H9 (cell line): ENCODE measurements around the gene ZFAND3. TPM values are rescaled to one million over a fixed set of nuclear protein-coding genes. Genes with fewer than 3 reads are reported as not detected.

Source experiments
- DNase-seq: peaks from one replicate; pipeline ENCODE4 v3.0.0-alpha.2; 2017
- H2AFZ ChIP-seq: one replicate; pipeline ENCODE4 v1.6.1; 2013; ENCODE audit warnings: mild to moderate bottlenecking, low read length, control low read depth, moderate library complexity
- H2AK5ac ChIP-seq: 2 replicates; pipeline ENCODE4 v1.6.1; 2013; ENCODE audit warnings: low read length, control low read depth, mixed read lengths; ENCODE audit not compliant: insufficient read length
- H2BK120ac ChIP-seq: one replicate; pipeline ENCODE4 v1.6.1; 2013; ENCODE audit warnings: low read depth, mild to moderate bottlenecking, low read length, control low read depth, inconsistent platforms; ENCODE audit not compliant: poor library complexity, severe bottlenecking
- H2BK12ac ChIP-seq: 2 replicates; pipeline ENCODE4 v1.6.1; 2013; ENCODE audit warnings: low read length, control low read depth, mixed read lengths, low read depth; ENCODE audit not compliant: insufficient read length
- H2BK15ac ChIP-seq: 2 replicates; pipeline ENCODE4 v1.6.1; 2013; ENCODE audit warnings: low read depth, low read length, control low read depth
- H2BK20ac ChIP-seq: one replicate; pipeline ENCODE4 v1.6.1; 2013; ENCODE audit warnings: low read depth, mild to moderate bottlenecking, low read length, control low read depth, inconsistent platforms; ENCODE audit not compliant: poor library complexity, severe bottlenecking
- H2BK5ac ChIP-seq: 2 replicates; pipeline ENCODE4 v1.6.1; 2013; ENCODE audit warnings: low read length, control low read depth, mixed read lengths; ENCODE audit not compliant: insufficient read length
- H3K14ac ChIP-seq: 2 replicates; pipeline ENCODE4 v1.6.1; 2013; ENCODE audit warnings: low read length, control low read depth; ENCODE audit not compliant: insufficient read depth
- H3K18ac ChIP-seq: 2 replicates; pipeline ENCODE4 v1.6.1; 2013; ENCODE audit warnings: low read depth, mild to moderate bottlenecking, mixed read lengths, low read length, control low read depth; ENCODE audit not compliant: insufficient read length
- H3K23ac ChIP-seq: 2 replicates; pipeline ENCODE4 v1.6.1; 2013; ENCODE audit warnings: low read length, control low read depth, mixed read lengths, low read depth; ENCODE audit not compliant: insufficient read length
- H3K23me2 ChIP-seq: 2 replicates; pipeline ENCODE4 v1.6.1; 2013; ENCODE audit warnings: low read depth, mild to moderate bottlenecking, mixed read lengths, low read length, control low read depth; ENCODE audit not compliant: insufficient read length, poor library complexity, severe bottlenecking
- H3K27ac ChIP-seq: 2 replicates; pipeline ENCODE4 v1.5.1; 2013; ENCODE audit warnings: low read length, control low read depth, mixed read lengths, low read depth; ENCODE audit not compliant: insufficient read length
- H3K27me3 ChIP-seq: 2 replicates; pipeline ENCODE4 v1.6.1; 2013; ENCODE audit warnings: low read length, control low read depth, inconsistent platforms; ENCODE audit not compliant: insufficient read depth
- H3K4ac ChIP-seq: 2 replicates; pipeline ENCODE4 v1.6.1; 2013; ENCODE audit warnings: low read depth, mild to moderate bottlenecking, control low read depth, inconsistent platforms, low read length, moderate library complexity
- H3K4me1 ChIP-seq: 2 replicates; pipeline ENCODE4 v1.6.1; 2013; ENCODE audit warnings: low read length, control low read depth, inconsistent platforms; ENCODE audit not compliant: insufficient read depth
- H3K4me2 ChIP-seq: 2 replicates; pipeline ENCODE4 v1.6.1; 2013; ENCODE audit warnings: low read length, control low read depth, mixed read lengths; ENCODE audit not compliant: insufficient read length, insufficient read depth
- H3K56ac ChIP-seq: 2 replicates; pipeline ENCODE4 v1.6.1; 2013; ENCODE audit warnings: low read depth, mild to moderate bottlenecking, mixed read lengths, low read length, control low read depth; ENCODE audit not compliant: insufficient read length
- H3K79me1 ChIP-seq: 2 replicates; pipeline ENCODE4 v1.6.1; 2013; ENCODE audit warnings: low read depth, mild to moderate bottlenecking, moderate library complexity, low read length, control low read depth, inconsistent platforms; ENCODE audit not compliant: insufficient read depth, poor library complexity, severe bottlenecking
- H3K79me2 ChIP-seq: 2 replicates; pipeline ENCODE4 v1.6.1; 2013; ENCODE audit warnings: low read length, control low read depth, inconsistent platforms; ENCODE audit not compliant: insufficient read depth
- H3K9ac ChIP-seq: 2 replicates; pipeline ENCODE4 v1.6.1; 2013; ENCODE audit warnings: low read length, control low read depth, mixed read lengths; ENCODE audit not compliant: insufficient read length; ENCODE audit errors: extremely low read depth
- H3K9me3 ChIP-seq: one replicate; pipeline ENCODE4 v1.6.1; 2013; ENCODE audit warnings: low read depth, low read length, inconsistent platforms; ENCODE audit not compliant: control insufficient read depth
- H3T11ph ChIP-seq: one replicate; pipeline ENCODE4 v1.6.1; 2013; ENCODE audit warnings: mild to moderate bottlenecking, low read length, control low read depth, inconsistent platforms
- H4K20me1 ChIP-seq: one replicate; pipeline ENCODE4 v1.6.1; 2013; ENCODE audit not compliant: control insufficient read depth, insufficient read length, insufficient read depth
- H4K5ac ChIP-seq: 2 replicates; pipeline ENCODE4 v1.6.1; 2013; ENCODE audit warnings: low read depth, mild to moderate bottlenecking, mixed read lengths, low read length, control low read depth; ENCODE audit not compliant: insufficient read length
- H4K8ac ChIP-seq: replicated peaks from 2 replicates; pipeline ENCODE4 v1.6.1; 2013; ENCODE audit warnings: low read length, control low read depth, mixed read lengths, low read depth; ENCODE audit not compliant: insufficient read length
- H4K91ac ChIP-seq: 2 replicates; pipeline ENCODE4 v1.6.1; 2013; ENCODE audit warnings: low read depth, mild to moderate bottlenecking, moderate library complexity, mixed read lengths, low read length, control low read depth; ENCODE audit not compliant: insufficient read length
- H3K27ac Mint-ChIP-seq, 3 experiments: 2 replicates in 2 of 3; 3 replicates in 1 of 3; pipeline ENCODE4 v1.8.0; 2020 to 2021; ENCODE audit warnings: mixed read lengths in 3 of 3, mild to moderate bottlenecking in 1 of 3, moderate library complexity in 1 of 3
- H3K27me3 Mint-ChIP-seq: 2 replicates; pipeline ENCODE4 v1.8.0; 2021; ENCODE audit warnings: low read depth, mild to moderate bottlenecking, moderate library complexity, mixed read lengths
- H3K36me3 Mint-ChIP-seq, 3 experiments: 2 replicates in 2 of 3; 3 replicates in 1 of 3; pipeline ENCODE4 v1.8.0; 2020 to 2021; ENCODE audit warnings: low read depth in 3 of 3, mixed read lengths in 3 of 3; ENCODE audit not compliant: insufficient read depth in 1 of 3
- H3K4me1 Mint-ChIP-seq, 2 experiments: 2 replicates each; pipeline ENCODE4 v1.8.0; 2020; ENCODE audit warnings: mixed read lengths in 2 of 2
- H3K4me3 Mint-ChIP-seq, 2 experiments: 2 replicates in 1 of 2; 3 replicates in 1 of 2; pipeline ENCODE4 v1.8.0; 2020 to 2021; ENCODE audit warnings: mild to moderate bottlenecking in 2 of 2, mixed read lengths in 2 of 2, moderate library complexity in 1 of 2
- H3K9me3 Mint-ChIP-seq, 2 experiments: 2 replicates in 1 of 2; 3 replicates in 1 of 2; pipeline ENCODE4 v1.8.0; 2020; ENCODE audit warnings: mild to moderate bottlenecking in 2 of 2, mixed read lengths in 2 of 2, moderate library complexity in 1 of 2
- CTCF ChIP-seq: fragments of 200-600 bp; sonication (generic); conservative IDR thresholded peaks from 3 replicates; pipeline ENCODE4 v1.8.0; 2021; ENCODE audit warnings: antibody characterized with exemption, mild to moderate bottlenecking
- WGBS: extraction: QIAGEN DNeasy Blood & Tissue Kit; methylation state at CpG from one replicate; pipeline ENCODE4 v1.1.7; 2013; ENCODE audit warnings: missing lambda C conversion rate, low lambda C conversion rate, mixed read lengths; ENCODE audit not compliant: insufficient read length; ENCODE audit errors: extremely low coverage; 5-methylcytosine and 5-hydroxymethylcytosine counted together
- total RNA-seq: library from RNA; stranded (reverse); gene quantifications from 2 replicates; pipeline ENCODE4 v1.2.1, GENCODE V29; 2021

Gene ZFAND3
- total RNA-seq, 1 experiment from 2014 or later, result 57.7 TPM

- Histone ChIP-seq H2AFZ (no peak overlapping the region), H3K79me1 (no peaks in the 10 kb centered on the region), H3K4me1 (peaks cover 8% of the 10 kb centered on the region; the same call in 1 of the 2 replicates), H4K91ac (no peak overlapping the region), H2BK15ac (no peak overlapping the region), H3K23me2 (peaks cover 13% of the 10 kb centered on the region), H3K4me2 (no peak overlapping the region), H2BK120ac (no peak overlapping the region), H4K8ac (no peak overlapping the region), H3K14ac (no peak overlapping the region), H4K5ac (no peak overlapping the region), H3T11ph (no peak overlapping the region), H3K56ac (no peak overlapping the region), H3K9me3 (no peaks in the 10 kb centered on the region), H2BK5ac (no peak overlapping the region), H3K79me2 (no peaks in the 10 kb centered on the region), H3K18ac (no peak overlapping the region), H3K9ac (no peak overlapping the region), H2BK20ac (no peak overlapping the region), H4K20me1 (no peaks in the 10 kb centered on the region), H3K23ac (no peak overlapping the region), H2BK12ac (no peak overlapping the region), H3K27ac (no peak overlapping the region), H3K27me3 (peaks cover 2% of the 10 kb centered on the region; the same call in 1 of the 2 replicates), H2AK5ac (no peak overlapping the region), H3K4ac (no peak overlapping the region)
- H3K4me3 Mint-ChIP-seq, result no peak overlapping the region
- H3K27me3 Mint-ChIP-seq, result peaks cover 41% of the 10 kb centered on the region
- no peaks in the 10 kb centered on the region; a peak in 1 of 5 replicates for H3K9me3 Mint-ChIP-seq
- no peak for TF ChIP-seq CTCF
- H3K36me3 Mint-ChIP-seq, result no peaks in the 10 kb centered on the region; a peak in 1 of 7 replicates
- H3K4me1 Mint-ChIP-seq, result peaks cover 45 to 47% of the 10 kb centered on the region in 2 experiments
- no CpG with 5 or more reads among the region's 2 CpGs for WGBS
- no peak for DNase-seq
- H3K27ac Mint-ChIP-seq, result no peak overlapping the region
Measured at GRCh38 chr6:37788259-37788658, 31.3 kb upstream of the ZFAND3 start.
